HEK293 (cell line): ENCODE data around the gene INPP5A.

Source experiments
- EGR2 ChIP-seq: fragments of 450-650 bp; formaldehyde crosslinking; IDR thresholded peaks from 2 replicates; pipeline ENCODE4 v1.5.1; 2016; ENCODE audit warnings: low read depth, missing biosample characterization, missing genetic modification characterization
- GLIS1 ChIP-seq: fragments of 450-650 bp; formaldehyde crosslinking; IDR thresholded peaks from 2 replicates; pipeline ENCODE4 v1.5.1; 2016; ENCODE audit warnings: missing biosample characterization, missing genetic modification characterization
- KLF9 ChIP-seq: fragments of 450-650 bp; formaldehyde crosslinking; IDR thresholded peaks from 2 replicates; pipeline ENCODE4 v1.5.1; 2016; ENCODE audit warnings: missing biosample characterization, missing genetic modification characterization, low read depth
- MYNN ChIP-seq: fragments of 450-650 bp; formaldehyde crosslinking; IDR thresholded peaks from 2 replicates; pipeline ENCODE4 v1.5.1; 2016; ENCODE audit warnings: missing biosample characterization, missing genetic modification characterization, borderline replicate concordance
- MZF1 ChIP-seq: fragments of 450-650 bp; formaldehyde crosslinking; IDR thresholded peaks from 2 replicates; pipeline ENCODE4 v1.5.1; 2017; ENCODE audit warnings: missing biosample characterization, missing genetic modification characterization, borderline replicate concordance
- PRDM1 ChIP-seq: fragments of 450-650 bp; formaldehyde crosslinking; IDR thresholded peaks from 2 replicates; pipeline ENCODE4; 2016; ENCODE audit warnings: missing biosample characterization, missing genetic modification characterization
- ZBTB1 ChIP-seq: fragments of 450-650 bp; formaldehyde crosslinking; IDR thresholded peaks from 2 replicates; pipeline ENCODE4 v1.5.1; 2016; ENCODE audit warnings: missing biosample characterization, missing genetic modification characterization
- ZBTB17 ChIP-seq: fragments of 450-650 bp; formaldehyde crosslinking; IDR thresholded peaks from 2 replicates; pipeline ENCODE4 v1.5.1; 2016; ENCODE audit warnings: missing biosample characterization, missing genetic modification characterization
- ZNF133 ChIP-seq: fragments of 450-650 bp; formaldehyde crosslinking; IDR thresholded peaks from 2 replicates; pipeline ENCODE4 v1.5.1; 2016; ENCODE audit warnings: missing biosample characterization, missing genetic modification characterization
- ZNF175 ChIP-seq: fragments of 450-650 bp; formaldehyde crosslinking; IDR thresholded peaks from 2 replicates; pipeline ENCODE4 v1.5.1; 2016; ENCODE audit warnings: missing biosample characterization, missing genetic modification characterization
- ZNF184 ChIP-seq: fragments of 450-650 bp; IDR thresholded peaks from 2 replicates; pipeline ENCODE4 v1.5.1; 2018; ENCODE audit warnings: missing biosample characterization, mild to moderate bottlenecking, missing genetic modification characterization
- ZNF2 ChIP-seq: fragments of 450-650 bp; formaldehyde crosslinking; IDR thresholded peaks from 2 replicates; pipeline ENCODE4 v1.5.1; 2016; ENCODE audit warnings: missing biosample characterization, missing genetic modification characterization
- ZNF202 ChIP-seq: fragments of 450-650 bp; formaldehyde crosslinking; IDR thresholded peaks from 2 replicates; pipeline ENCODE4 v1.5.1; 2016; ENCODE audit warnings: missing biosample characterization, missing genetic modification characterization, borderline replicate concordance
- ZNF221 ChIP-seq: fragments of 450-650 bp; formaldehyde crosslinking; IDR thresholded peaks from 2 replicates; pipeline ENCODE4 v1.5.1; 2017; ENCODE audit warnings: missing biosample characterization, missing genetic modification characterization, borderline replicate concordance
- ZNF311 ChIP-seq: fragments of 450-650 bp; formaldehyde crosslinking; IDR thresholded peaks from 2 replicates; pipeline ENCODE4 v1.5.1; 2017; ENCODE audit warnings: missing biosample characterization, missing genetic modification characterization, borderline replicate concordance
- ZNF391 ChIP-seq: fragments of 450-650 bp; formaldehyde crosslinking; IDR thresholded peaks from 2 replicates; pipeline ENCODE4 v1.5.1; 2016; ENCODE audit warnings: low read depth, missing biosample characterization, missing genetic modification characterization, borderline replicate concordance
- ZNF404 ChIP-seq: fragments of 450-650 bp; formaldehyde crosslinking; IDR thresholded peaks from 2 replicates; pipeline ENCODE4 v1.5.1; 2017; ENCODE audit warnings: missing biosample characterization, missing genetic modification characterization
- ZNF510 ChIP-seq: fragments of 450-650 bp; formaldehyde crosslinking; IDR thresholded peaks from 2 replicates; pipeline ENCODE4 v1.5.1; 2018; ENCODE audit warnings: mild to moderate bottlenecking, missing genetic modification characterization, missing biosample characterization; ENCODE audit not compliant: insufficient replicate concordance
- ZNF549 ChIP-seq: fragments of 450-650 bp; IDR thresholded peaks from 2 replicates; pipeline ENCODE4 v1.5.1; 2018; ENCODE audit warnings: missing biosample characterization, missing genetic modification characterization, mild to moderate bottlenecking, inconsistent platforms, moderate library complexity
- ZNF560 ChIP-seq: fragments of 450-650 bp; formaldehyde crosslinking; IDR thresholded peaks from 2 replicates; pipeline ENCODE4 v1.5.1; 2017; ENCODE audit warnings: missing biosample characterization, missing genetic modification characterization, borderline replicate concordance
- ZNF571 ChIP-seq: fragments of 450-650 bp; formaldehyde crosslinking; IDR thresholded peaks from 2 replicates; pipeline ENCODE4 v1.5.0; 2017; ENCODE audit warnings: missing biosample characterization, missing genetic modification characterization
- ZNF580 ChIP-seq: fragments of 450-650 bp; formaldehyde crosslinking; IDR thresholded peaks from 2 replicates; pipeline ENCODE4 v1.5.1; 2016; ENCODE audit warnings: missing biosample characterization, missing genetic modification characterization
- ZNF600 ChIP-seq: fragments of 450-650 bp; formaldehyde crosslinking; IDR thresholded peaks from 2 replicates; pipeline ENCODE4 v1.5.1; 2016; ENCODE audit warnings: missing biosample characterization, missing genetic modification characterization
- ZNF610 ChIP-seq: fragments of 450-650 bp; formaldehyde crosslinking; IDR thresholded peaks from 2 replicates; pipeline ENCODE4 v1.5.1; 2016; ENCODE audit warnings: missing biosample characterization, missing genetic modification characterization, borderline replicate concordance
- ZNF792 ChIP-seq: fragments of 450-650 bp; formaldehyde crosslinking; IDR thresholded peaks from 2 replicates; pipeline ENCODE4 v1.5.1; 2016; ENCODE audit warnings: missing biosample characterization, missing genetic modification characterization
- ZNF837 ChIP-seq: fragments of 450-650 bp; formaldehyde crosslinking; IDR thresholded peaks from 2 replicates; pipeline ENCODE4 v1.5.1; 2016; ENCODE audit warnings: missing biosample characterization, missing genetic modification characterization
- TF ChIP-seq, protein P1 (sequence below): fragments of 450-650 bp; formaldehyde crosslinking; IDR thresholded peaks from 2 replicates; pipeline ENCODE4 v1.5.1; 2016; ENCODE audit warnings: missing biosample characterization, missing genetic modification characterization
- TF ChIP-seq, protein P2 (sequence below): fragments of 450-650 bp; formaldehyde crosslinking; IDR thresholded peaks from 2 replicates; pipeline ENCODE4 v1.5.1; 2016; ENCODE audit warnings: missing biosample characterization, missing genetic modification characterization
- TF ChIP-seq, protein P3 (sequence below): fragments of 450-650 bp; formaldehyde crosslinking; IDR thresholded peaks from 2 replicates; pipeline ENCODE4 v1.5.1; 2016; ENCODE audit warnings: missing biosample characterization, missing genetic modification characterization
- TF ChIP-seq, protein P4 (sequence below): fragments of 450-650 bp; formaldehyde crosslinking; IDR thresholded peaks from 2 replicates; pipeline ENCODE4 v1.5.1; 2016; ENCODE audit warnings: missing biosample characterization, missing genetic modification characterization, borderline replicate concordance
- TF ChIP-seq, protein P5 (sequence below): fragments of 450-650 bp; formaldehyde crosslinking; IDR thresholded peaks from 2 replicates; pipeline ENCODE4 v1.5.1; 2016; ENCODE audit warnings: missing biosample characterization, missing genetic modification characterization
- TF ChIP-seq, protein P6 (sequence below): fragments of 450-650 bp; formaldehyde crosslinking; conservative IDR thresholded peaks from 2 replicates; pipeline ENCODE4 v1.5.1; 2016; ENCODE audit warnings: low read depth, missing biosample characterization, missing genetic modification characterization

Gene INPP5A

DNA sequence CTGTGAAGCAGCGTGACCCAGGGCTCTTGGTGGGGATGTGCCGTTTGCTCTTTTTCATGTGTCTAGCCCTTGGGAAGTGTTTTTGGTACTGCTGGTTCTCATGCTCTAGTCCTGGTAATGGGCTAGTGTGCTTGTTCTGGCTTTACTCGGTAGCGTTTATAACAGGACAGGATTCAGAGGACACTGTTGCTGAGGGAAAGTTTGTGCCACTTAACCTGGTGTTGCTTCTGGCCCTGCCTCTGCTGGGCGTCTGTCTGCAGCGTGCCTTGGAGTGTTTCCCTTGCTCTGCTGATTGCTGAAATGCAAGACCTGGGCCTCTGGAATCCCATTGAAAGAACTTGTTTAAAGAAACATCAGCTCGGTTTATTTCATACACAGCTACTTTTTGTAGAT, 35.0 kb downstream of the INPP5A start (continued):
- TF ChIP-seq ZNF549 (no peak), MZF1 (no peak), ZBTB17 (no peak), ZNF184 (tag by site-specific recombination) (no peak), ZNF600 (tag by site-specific recombination) (peak; percentile 100), PRDM1 (tag by site-specific recombination) (peak; percentile 22; the same call in 1 of the 2 replicates), ZNF175 (tag by site-specific recombination) (no peak), ZBTB1 (tag by site-specific recombination) (no peak), ZNF2 (no peak), ZNF311 (no peak), GLIS1 (tag by site-specific recombination) (no peak), ZNF571 (tag by site-specific recombination) (no peak), ZNF610 (tag by site-specific recombination) (no peak), ZNF133 (tag by site-specific recombination) (no peak), EGR2 (tag by site-specific recombination) (no peak), ZNF404 (no peak), ZNF792 (tag by site-specific recombination) (no peak), ZNF837 (tag by site-specific recombination) (no peak), ZNF560 (tag by site-specific recombination) (no peak), MYNN (tag by site-specific recombination) (no peak), ZNF221 (tag by site-specific recombination) (no peak), ZNF391 (tag by site-specific recombination) (no peak), ZNF510 (tag by site-specific recombination) (no peak), ZNF202 (no peak), ZNF580 (tag by site-specific recombination) (no peak), KLF9 (tag by site-specific recombination) (no peak)
- TF ChIP-seq, protein P1, sequence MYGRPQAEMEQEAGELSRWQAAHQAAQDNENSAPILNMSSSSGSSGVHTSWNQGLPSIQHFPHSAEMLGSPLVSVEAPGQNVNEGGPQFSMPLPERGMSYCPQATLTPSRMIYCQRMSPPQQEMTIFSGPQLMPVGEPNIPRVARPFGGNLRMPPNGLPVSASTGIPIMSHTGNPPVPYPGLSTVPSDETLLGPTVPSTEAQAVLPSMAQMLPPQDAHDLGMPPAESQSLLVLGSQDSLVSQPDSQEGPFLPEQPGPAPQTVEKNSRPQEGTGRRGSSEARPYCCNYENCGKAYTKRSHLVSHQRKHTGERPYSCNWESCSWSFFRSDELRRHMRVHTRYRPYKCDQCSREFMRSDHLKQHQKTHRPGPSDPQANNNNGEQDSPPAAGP = no peak
- TF ChIP-seq, protein P2, sequence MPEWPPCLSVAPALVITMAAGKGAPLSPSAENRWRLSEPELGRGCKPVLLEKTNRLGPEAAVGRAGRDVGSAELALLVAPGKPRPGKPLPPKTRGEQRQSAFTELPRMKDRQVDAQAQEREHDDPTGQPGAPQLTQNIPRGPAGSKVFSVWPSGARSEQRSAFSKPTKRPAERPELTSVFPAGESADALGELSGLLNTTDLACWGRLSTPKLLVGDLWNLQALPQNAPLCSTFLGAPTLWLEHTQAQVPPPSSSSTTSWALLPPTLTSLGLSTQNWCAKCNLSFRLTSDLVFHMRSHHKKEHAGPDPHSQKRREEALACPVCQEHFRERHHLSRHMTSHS (tag by site-specific recombination) = no peak
- TF ChIP-seq, protein P3, sequence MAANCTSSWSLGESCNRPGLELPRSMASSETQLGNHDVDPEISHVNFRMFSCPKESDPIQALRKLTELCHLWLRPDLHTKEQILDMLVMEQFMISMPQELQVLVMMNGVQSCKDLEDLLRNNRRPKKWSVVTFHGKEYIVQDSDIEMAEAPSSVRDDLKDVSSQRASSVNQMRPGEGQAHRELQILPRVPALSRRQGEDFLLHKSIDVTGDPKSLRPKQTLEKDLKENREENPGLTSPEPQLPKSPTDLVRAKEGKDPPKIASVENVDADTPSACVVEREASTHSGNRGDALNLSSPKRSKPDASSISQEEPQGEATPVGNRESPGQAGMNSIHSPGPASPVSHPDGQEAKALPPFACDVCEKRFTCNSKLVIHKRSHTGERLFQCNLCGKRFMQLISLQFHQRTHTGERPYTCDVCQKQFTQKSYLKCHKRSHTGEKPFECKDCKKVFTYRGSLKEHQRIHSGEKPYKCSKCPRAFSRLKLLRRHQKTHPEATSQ (tag by site-specific recombination) = no peak
- TF ChIP-seq, protein P4, sequence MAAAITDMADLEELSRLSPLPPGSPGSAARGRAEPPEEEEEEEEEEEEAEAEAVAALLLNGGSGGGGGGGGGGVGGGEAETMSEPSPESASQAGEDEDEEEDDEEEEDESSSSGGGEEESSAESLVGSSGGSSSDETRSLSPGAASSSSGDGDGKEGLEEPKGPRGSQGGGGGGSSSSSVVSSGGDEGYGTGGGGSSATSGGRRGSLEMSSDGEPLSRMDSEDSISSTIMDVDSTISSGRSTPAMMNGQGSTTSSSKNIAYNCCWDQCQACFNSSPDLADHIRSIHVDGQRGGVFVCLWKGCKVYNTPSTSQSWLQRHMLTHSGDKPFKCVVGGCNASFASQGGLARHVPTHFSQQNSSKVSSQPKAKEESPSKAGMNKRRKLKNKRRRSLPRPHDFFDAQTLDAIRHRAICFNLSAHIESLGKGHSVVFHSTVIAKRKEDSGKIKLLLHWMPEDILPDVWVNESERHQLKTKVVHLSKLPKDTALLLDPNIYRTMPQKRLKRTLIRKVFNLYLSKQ = no peak
- TF ChIP-seq, protein P5, sequence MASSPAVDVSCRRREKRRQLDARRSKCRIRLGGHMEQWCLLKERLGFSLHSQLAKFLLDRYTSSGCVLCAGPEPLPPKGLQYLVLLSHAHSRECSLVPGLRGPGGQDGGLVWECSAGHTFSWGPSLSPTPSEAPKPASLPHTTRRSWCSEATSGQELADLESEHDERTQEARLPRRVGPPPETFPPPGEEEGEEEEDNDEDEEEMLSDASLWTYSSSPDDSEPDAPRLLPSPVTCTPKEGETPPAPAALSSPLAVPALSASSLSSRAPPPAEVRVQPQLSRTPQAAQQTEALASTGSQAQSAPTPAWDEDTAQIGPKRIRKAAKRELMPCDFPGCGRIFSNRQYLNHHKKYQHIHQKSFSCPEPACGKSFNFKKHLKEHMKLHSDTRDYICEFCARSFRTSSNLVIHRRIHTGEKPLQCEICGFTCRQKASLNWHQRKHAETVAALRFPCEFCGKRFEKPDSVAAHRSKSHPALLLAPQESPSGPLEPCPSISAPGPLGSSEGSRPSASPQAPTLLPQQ (tag by site-specific recombination) = no peak
- TF ChIP-seq, protein P6, sequence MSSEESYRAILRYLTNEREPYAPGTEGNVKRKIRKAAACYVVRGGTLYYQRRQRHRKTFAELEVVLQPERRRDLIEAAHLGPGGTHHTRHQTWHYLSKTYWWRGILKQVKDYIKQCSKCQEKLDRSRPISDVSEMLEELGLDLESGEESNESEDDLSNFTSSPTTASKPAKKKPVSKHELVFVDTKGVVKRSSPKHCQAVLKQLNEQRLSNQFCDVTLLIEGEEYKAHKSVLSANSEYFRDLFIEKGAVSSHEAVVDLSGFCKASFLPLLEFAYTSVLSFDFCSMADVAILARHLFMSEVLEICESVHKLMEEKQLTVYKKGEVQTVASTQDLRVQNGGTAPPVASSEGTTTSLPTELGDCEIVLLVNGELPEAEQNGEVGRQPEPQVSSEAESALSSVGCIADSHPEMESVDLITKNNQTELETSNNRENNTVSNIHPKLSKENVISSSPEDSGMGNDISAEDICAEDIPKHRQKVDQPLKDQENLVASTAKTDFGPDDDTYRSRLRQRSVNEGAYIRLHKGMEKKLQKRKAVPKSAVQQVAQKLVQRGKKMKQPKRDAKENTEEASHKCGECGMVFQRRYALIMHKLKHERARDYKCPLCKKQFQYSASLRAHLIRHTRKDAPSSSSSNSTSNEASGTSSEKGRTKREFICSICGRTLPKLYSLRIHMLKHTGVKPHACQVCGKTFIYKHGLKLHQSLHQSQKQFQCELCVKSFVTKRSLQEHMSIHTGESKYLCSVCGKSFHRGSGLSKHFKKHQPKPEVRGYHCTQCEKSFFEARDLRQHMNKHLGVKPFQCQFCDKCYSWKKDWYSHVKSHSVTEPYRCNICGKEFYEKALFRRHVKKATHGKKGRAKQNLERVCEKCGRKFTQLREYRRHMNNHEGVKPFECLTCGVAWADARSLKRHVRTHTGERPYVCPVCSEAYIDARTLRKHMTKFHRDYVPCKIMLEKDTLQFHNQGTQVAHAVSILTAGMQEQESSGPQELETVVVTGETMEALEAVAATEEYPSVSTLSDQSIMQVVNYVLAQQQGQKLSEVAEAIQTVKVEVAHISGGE (tag by site-specific recombination) = no peak
